WTC11 (cell line): ENCODE results near the gene PPARD. TPM values are rescaled to one million over a fixed set of nuclear protein-coding genes. Genes with fewer than 3 reads are reported as not detected.

Experiments
- ATAC-seq: fragments of 200-7000 bp; cut with Tn5 transposase; 2 replicates; pipeline ENCODE4 v1.10.0; 2021; ENCODE audit warnings: mild to moderate bottlenecking, moderate library complexity
- CTCF ChIA-PET: fragments of 300-600 bp; sonication (Branson Sonifier 250); formaldehyde crosslinking; loops from one replicate; lab custom pipeline; 2021; ENCODE audit warnings: antibody characterized with exemption; lab: Charles Lee
- POLR2A ChIA-PET: fragments of 350-600 bp; sonication (Branson Sonifier 250); formaldehyde crosslinking; loops from one replicate; lab custom pipeline; 2021; ENCODE audit warnings: antibody characterized with exemption; lab: Charles Lee
- DNase-seq: peaks from one replicate; pipeline ENCODE4 v3.0.0; 2021; ENCODE audit warnings: low spot score
- H3K27ac Mint-ChIP-seq: 2 replicates; pipeline ENCODE4 v1.8.0; 2021; ENCODE audit warnings: mixed read lengths
- H3K27me3 Mint-ChIP-seq: 2 replicates; pipeline ENCODE4 v1.8.0; 2021; ENCODE audit warnings: low read depth, mild to moderate bottlenecking, moderate library complexity, mixed read lengths
- H3K36me3 Mint-ChIP-seq: 2 replicates; pipeline ENCODE4 v1.8.0; 2021; ENCODE audit warnings: mixed read lengths
- H3K4me1 Mint-ChIP-seq: 2 replicates; pipeline ENCODE4 v1.8.0; 2022; ENCODE audit warnings: mixed read lengths
- H3K4me3 Mint-ChIP-seq: 2 replicates; pipeline ENCODE4 v1.8.0; 2021; ENCODE audit warnings: mild to moderate bottlenecking, moderate library complexity, mixed read lengths
- H3K9me3 Mint-ChIP-seq: 2 replicates; pipeline ENCODE4 v1.8.0; 2021; ENCODE audit warnings: mixed read lengths
- ATF1 ChIP-seq: sonication (generic); formaldehyde crosslinking; IDR thresholded peaks from 2 replicates; pipeline ENCODE4 v1.8.1; 2023; ENCODE audit warnings: mild to moderate bottlenecking, moderate library complexity, missing genetic modification reagents
- CREM ChIP-seq: sonication (generic); formaldehyde crosslinking; IDR thresholded peaks from 2 replicates; pipeline ENCODE4 v1.8.1; 2022; ENCODE audit warnings: mild to moderate bottlenecking, missing genetic modification reagents, moderate library complexity
- ELF4 ChIP-seq: sonication (generic); formaldehyde crosslinking; IDR thresholded peaks from 2 replicates; pipeline ENCODE4 v1.8.1; 2022; ENCODE audit warnings: low read depth, mild to moderate bottlenecking, moderate library complexity, missing genetic modification reagents
- ESRRA ChIP-seq: sonication (generic); formaldehyde crosslinking; IDR thresholded peaks from 2 replicates; pipeline ENCODE4 v1.8.1; 2022; ENCODE audit warnings: mild to moderate bottlenecking, missing genetic modification reagents, borderline replicate concordance
- FOXK1 ChIP-seq: sonication (generic); formaldehyde crosslinking; IDR thresholded peaks from 2 replicates; pipeline ENCODE4 v1.8.0; 2022; ENCODE audit warnings: mild to moderate bottlenecking, moderate library complexity, missing genetic modification reagents
- GABPB1 ChIP-seq: sonication (generic); formaldehyde crosslinking; IDR thresholded peaks from 2 replicates; pipeline ENCODE4 v1.8.1; 2023; ENCODE audit warnings: mild to moderate bottlenecking, missing genetic modification reagents
- GRHL2 ChIP-seq: fragments of 250-450 bp; sonication (Bioruptor Pico); IDR thresholded peaks from 2 replicates; pipeline ENCODE4 v1.8.0; 2022; ENCODE audit warnings: mild to moderate bottlenecking, moderate library complexity; ENCODE audit not compliant: insufficient replicate concordance, severe bottlenecking
- JUN ChIP-seq: sonication (generic); formaldehyde crosslinking; IDR thresholded peaks from 2 replicates; pipeline ENCODE4 v1.8.0; 2023; ENCODE audit warnings: mild to moderate bottlenecking, missing genetic modification reagents
- NR1H2 ChIP-seq: sonication (generic); formaldehyde crosslinking; IDR thresholded peaks from 2 replicates; pipeline ENCODE4 v1.9.0; 2021; ENCODE audit warnings: mild to moderate bottlenecking, moderate library complexity, missing genetic modification reagents
- OVOL2 ChIP-seq: fragments of 250-450 bp; sonication (Bioruptor Pico); IDR thresholded peaks from 2 replicates; pipeline ENCODE4 v1.9.0; 2021; ENCODE audit warnings: mild to moderate bottlenecking, borderline replicate concordance
- SOX15 ChIP-seq: fragments of 250-450 bp; sonication (Bioruptor Pico); IDR thresholded peaks from 2 replicates; pipeline ENCODE4 v1.9.0; 2021; ENCODE audit warnings: mild to moderate bottlenecking
- TEAD1 ChIP-seq: sonication (generic); formaldehyde crosslinking; IDR thresholded peaks from 2 replicates; pipeline ENCODE4 v1.8.0; 2022; ENCODE audit warnings: mild to moderate bottlenecking, missing genetic modification reagents
- TP53 ChIP-seq: sonication (generic); formaldehyde crosslinking; IDR thresholded peaks from 2 replicates; pipeline ENCODE4 v1.8.1; 2023; ENCODE audit warnings: mild to moderate bottlenecking, missing genetic modification reagents
- ZNF232 ChIP-seq: sonication (generic); formaldehyde crosslinking; IDR thresholded peaks from 2 replicates; pipeline ENCODE4 v1.8.0; 2022; ENCODE audit warnings: mild to moderate bottlenecking, missing genetic modification reagents
- ZNF317 ChIP-seq: sonication (generic); formaldehyde crosslinking; IDR thresholded peaks from 2 replicates; pipeline ENCODE4 v1.8.1; 2023; ENCODE audit warnings: low read depth, mild to moderate bottlenecking, moderate library complexity, missing genetic modification reagents, borderline replicate concordance
- total RNA-seq: library from RNA; stranded (reverse); gene quantifications from 3 replicates; pipeline ENCODE4 v1.2.3, GENCODE V29; 2021
- TF ChIP-seq, protein P1 (sequence below): fragments of 250-450 bp; sonication (Bioruptor Pico); IDR thresholded peaks from 2 replicates; pipeline ENCODE4 v1.8.0; 2021; ENCODE audit warnings: mild to moderate bottlenecking
- TF ChIP-seq, protein P2 (sequence below): sonication (generic); formaldehyde crosslinking; IDR thresholded peaks from 2 replicates; pipeline ENCODE4 v1.8.0; 2022; ENCODE audit warnings: mild to moderate bottlenecking, missing genetic modification reagents
- TF ChIP-seq, protein P3 (sequence below): fragments of 200-600 bp; IDR thresholded peaks from 2 replicates; pipeline ENCODE4 v1.8.0; 2022; ENCODE audit warnings: antibody characterized with exemption
- TF ChIP-seq, protein P4 (sequence below): sonication (generic); formaldehyde crosslinking; IDR thresholded peaks from 2 replicates; pipeline ENCODE4 v1.8.1; 2023; ENCODE audit warnings: mild to moderate bottlenecking, moderate library complexity, missing genetic modification reagents
- TF ChIP-seq, protein P5 (sequence below): sonication (generic); formaldehyde crosslinking; IDR thresholded peaks from 2 replicates; pipeline ENCODE4 v1.8.0; 2023; ENCODE audit warnings: mild to moderate bottlenecking, missing genetic modification reagents
- TF ChIP-seq, protein P6 (sequence below): fragments of 250-450 bp; sonication (Bioruptor Pico); conservative IDR thresholded peaks from 2 replicates; pipeline ENCODE4 v1.9.0; 2021; ENCODE audit warnings: mild to moderate bottlenecking
- TF ChIP-seq, protein P7 (sequence below): fragments of 250-450 bp; sonication (Bioruptor Pico); IDR thresholded peaks from 2 replicates; pipeline ENCODE4 v2.1.2; 2022; ENCODE audit warnings: mild to moderate bottlenecking, moderate library complexity

Gene PPARD
- total RNA-seq, 1 experiment from 2014 or later, result 14.7 TPM

DNA sequence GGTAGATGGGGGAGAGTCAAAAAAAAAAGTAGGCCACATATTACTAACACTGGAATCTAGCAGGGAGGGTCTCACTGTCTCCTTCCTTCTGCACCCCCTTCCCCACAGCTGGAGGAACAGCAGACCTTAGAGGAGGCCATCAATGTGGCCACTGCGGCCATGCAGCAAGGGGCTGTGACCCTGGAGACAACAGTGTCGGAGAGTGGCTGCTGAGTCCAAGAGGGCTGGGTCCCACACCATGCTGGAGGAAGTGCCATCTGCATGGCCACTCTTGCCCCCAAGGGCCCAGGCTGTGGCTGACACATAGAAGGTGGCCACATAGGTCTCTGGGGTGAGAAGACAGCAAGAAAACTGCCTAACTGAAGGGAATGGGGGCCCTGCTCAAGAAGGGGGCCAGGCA is 47.3 kb upstream of the PPARD start:
- DNase-seq (no peak), ATAC-seq (no peak)
- H3K36me3 Mint-ChIP-seq, result peaks cover 11% of the 10 kb centered on the region
- TF ChIP-seq, protein P1, sequence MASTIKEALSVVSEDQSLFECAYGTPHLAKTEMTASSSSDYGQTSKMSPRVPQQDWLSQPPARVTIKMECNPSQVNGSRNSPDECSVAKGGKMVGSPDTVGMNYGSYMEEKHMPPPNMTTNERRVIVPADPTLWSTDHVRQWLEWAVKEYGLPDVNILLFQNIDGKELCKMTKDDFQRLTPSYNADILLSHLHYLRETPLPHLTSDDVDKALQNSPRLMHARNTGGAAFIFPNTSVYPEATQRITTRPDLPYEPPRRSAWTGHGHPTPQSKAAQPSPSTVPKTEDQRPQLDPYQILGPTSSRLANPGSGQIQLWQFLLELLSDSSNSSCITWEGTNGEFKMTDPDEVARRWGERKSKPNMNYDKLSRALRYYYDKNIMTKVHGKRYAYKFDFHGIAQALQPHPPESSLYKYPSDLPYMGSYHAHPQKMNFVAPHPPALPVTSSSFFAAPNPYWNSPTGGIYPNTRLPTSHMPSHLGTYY (CRISPR knock-in tag), result no peak
- TF ChIP-seq NR1H2 (CRISPR knock-in tag), result no peak
- TF ChIP-seq GRHL2 (CRISPR knock-in tag), result no peak
- TF ChIP-seq ELF4 (CRISPR knock-in tag), result no peak
- no peak for TF ChIP-seq ZNF232 (CRISPR knock-in tag)
- TF ChIP-seq TEAD1, result no peak
- peaks cover 28% of the 10 kb centered on the region for H3K4me1 Mint-ChIP-seq
- ChIA-PET CTCF (interaction anchor here (0.6 to 4.3 kb wide), 5 partner anchors 33 to 1775 kb away, joined by 3 to 24 read pairs (median 17); partner anchors contain the start of genes FANCE and RPL10A), POLR2A (no interaction called here)
- 0 out of 2 replicates have a peak, but pooled peaks cover 4% of the 10 kb centered on the region for H3K27me3 Mint-ChIP-seq
- no peaks in the 10 kb centered on the region for H3K9me3 Mint-ChIP-seq
- H3K27ac Mint-ChIP-seq, result no peak overlapping the region
- no peak overlapping the region for H3K4me3 Mint-ChIP-seq

DNA sequence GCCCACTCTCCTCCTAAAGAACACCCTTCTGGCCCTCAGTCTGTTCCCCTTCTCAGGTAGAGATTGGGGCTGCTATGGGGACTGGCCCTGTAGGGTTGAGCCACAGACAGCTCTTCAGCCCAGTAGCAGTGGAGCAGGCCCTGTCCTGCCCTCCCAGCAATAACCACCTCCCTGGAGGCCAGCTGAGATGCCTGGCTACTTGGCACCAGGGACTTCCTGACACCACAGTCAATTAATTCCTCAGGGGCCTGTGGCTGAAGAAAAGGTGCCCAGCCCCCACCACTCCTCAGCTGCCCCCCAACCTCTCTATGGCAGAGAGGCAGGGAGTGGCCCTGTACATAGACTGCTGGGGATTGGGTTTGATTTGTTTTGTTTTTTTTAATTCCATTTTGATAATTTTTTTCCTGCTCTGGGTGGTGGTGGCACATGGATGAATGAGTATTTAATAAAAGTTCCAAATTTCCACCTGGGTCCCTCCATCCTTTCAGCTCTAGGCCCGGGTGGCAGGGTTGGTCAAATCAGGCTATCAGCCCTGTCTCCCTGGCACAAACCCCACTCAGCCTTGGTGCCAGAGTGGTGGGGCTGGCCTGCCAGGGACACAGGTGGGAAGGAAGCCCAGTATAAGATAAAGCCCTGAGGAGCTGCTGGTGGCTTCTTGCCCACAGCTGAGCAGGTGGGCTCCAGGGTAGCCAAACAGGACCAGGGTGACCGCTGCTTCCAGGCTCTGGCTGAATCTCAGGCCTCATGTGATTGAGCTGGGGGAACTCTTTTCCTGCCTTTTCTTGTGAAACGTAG is 46.6 kb upstream of the PPARD start:
- H3K36me3 Mint-ChIP-seq, result peaks cover 11% of the 10 kb centered on the region
- CTCF ChIA-PET, result interaction anchor here (0.5 to 4.3 kb wide), 13 partner anchors 17 to 1776 kb away, joined by 3 to 35 read pairs (median 7); partner anchors contain the start of genes FANCE, PPARD and RPL10A
- peaks cover 29% of the 10 kb centered on the region for H3K4me1 Mint-ChIP-seq
- H3K4me3 Mint-ChIP-seq, result no peak overlapping the region
- ATAC-seq, result no peak
- no peak for DNase-seq
- no peak overlapping the region for H3K27ac Mint-ChIP-seq
- H3K9me3 Mint-ChIP-seq, result no peaks in the 10 kb centered on the region
- 0 out of 2 replicates have a peak, but pooled peaks cover 4% of the 10 kb centered on the region for H3K27me3 Mint-ChIP-seq
- POLR2A ChIA-PET, result interaction anchor here (1.3 kb wide), 1 partner anchor 23 kb away, joined by 5 read pairs; no protein-coding TSS in a partner anchor
- TF ChIP-seq CREM (no peak), GABPB1 (CRISPR knock-in tag) (no peak), SOX15 (CRISPR knock-in tag) (no peak), ZNF317 (CRISPR knock-in tag) (no peak), OVOL2 (CRISPR knock-in tag) (no peak), TP53 (CRISPR knock-in tag) (no peak), JUN (CRISPR knock-in tag) (no peak), ATF1 (CRISPR knock-in tag) (no peak), ESRRA (CRISPR knock-in tag) (no peak), FOXK1 (CRISPR knock-in tag) (no peak)
- TF ChIP-seq, protein P2, sequence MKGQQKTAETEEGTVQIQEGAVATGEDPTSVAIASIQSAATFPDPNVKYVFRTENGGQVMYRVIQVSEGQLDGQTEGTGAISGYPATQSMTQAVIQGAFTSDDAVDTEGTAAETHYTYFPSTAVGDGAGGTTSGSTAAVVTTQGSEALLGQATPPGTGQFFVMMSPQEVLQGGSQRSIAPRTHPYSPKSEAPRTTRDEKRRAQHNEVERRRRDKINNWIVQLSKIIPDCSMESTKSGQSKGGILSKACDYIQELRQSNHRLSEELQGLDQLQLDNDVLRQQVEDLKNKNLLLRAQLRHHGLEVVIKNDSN (CRISPR knock-in tag), result no peak
- TF ChIP-seq, protein P3, sequence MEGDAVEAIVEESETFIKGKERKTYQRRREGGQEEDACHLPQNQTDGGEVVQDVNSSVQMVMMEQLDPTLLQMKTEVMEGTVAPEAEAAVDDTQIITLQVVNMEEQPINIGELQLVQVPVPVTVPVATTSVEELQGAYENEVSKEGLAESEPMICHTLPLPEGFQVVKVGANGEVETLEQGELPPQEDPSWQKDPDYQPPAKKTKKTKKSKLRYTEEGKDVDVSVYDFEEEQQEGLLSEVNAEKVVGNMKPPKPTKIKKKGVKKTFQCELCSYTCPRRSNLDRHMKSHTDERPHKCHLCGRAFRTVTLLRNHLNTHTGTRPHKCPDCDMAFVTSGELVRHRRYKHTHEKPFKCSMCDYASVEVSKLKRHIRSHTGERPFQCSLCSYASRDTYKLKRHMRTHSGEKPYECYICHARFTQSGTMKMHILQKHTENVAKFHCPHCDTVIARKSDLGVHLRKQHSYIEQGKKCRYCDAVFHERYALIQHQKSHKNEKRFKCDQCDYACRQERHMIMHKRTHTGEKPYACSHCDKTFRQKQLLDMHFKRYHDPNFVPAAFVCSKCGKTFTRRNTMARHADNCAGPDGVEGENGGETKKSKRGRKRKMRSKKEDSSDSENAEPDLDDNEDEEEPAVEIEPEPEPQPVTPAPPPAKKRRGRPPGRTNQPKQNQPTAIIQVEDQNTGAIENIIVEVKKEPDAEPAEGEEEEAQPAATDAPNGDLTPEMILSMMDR, result no peak
- TF ChIP-seq, protein P4, sequence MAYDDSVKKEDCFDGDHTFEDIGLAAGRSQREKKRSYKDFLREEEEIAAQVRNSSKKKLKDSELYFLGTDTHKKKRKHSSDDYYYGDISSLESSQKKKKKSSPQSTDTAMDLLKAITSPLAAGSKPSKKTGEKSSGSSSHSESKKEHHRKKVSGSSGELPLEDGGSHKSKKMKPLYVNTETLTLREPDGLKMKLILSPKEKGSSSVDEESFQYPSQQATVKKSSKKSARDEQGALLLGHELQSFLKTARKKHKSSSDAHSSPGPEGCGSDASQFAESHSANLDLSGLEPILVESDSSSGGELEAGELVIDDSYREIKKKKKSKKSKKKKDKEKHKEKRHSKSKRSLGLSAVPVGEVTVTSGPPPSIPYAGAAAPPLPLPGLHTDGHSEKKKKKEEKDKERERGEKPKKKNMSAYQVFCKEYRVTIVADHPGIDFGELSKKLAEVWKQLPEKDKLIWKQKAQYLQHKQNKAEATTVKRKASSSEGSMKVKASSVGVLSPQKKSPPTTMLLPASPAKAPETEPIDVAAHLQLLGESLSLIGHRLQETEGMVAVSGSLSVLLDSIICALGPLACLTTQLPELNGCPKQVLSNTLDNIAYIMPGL (CRISPR knock-in tag), result no peak
- TF ChIP-seq, protein P5, sequence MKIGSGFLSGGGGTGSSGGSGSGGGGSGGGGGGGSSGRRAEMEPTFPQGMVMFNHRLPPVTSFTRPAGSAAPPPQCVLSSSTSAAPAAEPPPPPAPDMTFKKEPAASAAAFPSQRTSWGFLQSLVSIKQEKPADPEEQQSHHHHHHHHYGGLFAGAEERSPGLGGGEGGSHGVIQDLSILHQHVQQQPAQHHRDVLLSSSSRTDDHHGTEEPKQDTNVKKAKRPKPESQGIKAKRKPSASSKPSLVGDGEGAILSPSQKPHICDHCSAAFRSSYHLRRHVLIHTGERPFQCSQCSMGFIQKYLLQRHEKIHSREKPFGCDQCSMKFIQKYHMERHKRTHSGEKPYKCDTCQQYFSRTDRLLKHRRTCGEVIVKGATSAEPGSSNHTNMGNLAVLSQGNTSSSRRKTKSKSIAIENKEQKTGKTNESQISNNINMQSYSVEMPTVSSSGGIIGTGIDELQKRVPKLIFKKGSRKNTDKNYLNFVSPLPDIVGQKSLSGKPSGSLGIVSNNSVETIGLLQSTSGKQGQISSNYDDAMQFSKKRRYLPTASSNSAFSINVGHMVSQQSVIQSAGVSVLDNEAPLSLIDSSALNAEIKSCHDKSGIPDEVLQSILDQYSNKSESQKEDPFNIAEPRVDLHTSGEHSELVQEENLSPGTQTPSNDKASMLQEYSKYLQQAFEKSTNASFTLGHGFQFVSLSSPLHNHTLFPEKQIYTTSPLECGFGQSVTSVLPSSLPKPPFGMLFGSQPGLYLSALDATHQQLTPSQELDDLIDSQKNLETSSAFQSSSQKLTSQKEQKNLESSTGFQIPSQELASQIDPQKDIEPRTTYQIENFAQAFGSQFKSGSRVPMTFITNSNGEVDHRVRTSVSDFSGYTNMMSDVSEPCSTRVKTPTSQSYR (CRISPR knock-in tag), result no peak
- TF ChIP-seq, protein P6, sequence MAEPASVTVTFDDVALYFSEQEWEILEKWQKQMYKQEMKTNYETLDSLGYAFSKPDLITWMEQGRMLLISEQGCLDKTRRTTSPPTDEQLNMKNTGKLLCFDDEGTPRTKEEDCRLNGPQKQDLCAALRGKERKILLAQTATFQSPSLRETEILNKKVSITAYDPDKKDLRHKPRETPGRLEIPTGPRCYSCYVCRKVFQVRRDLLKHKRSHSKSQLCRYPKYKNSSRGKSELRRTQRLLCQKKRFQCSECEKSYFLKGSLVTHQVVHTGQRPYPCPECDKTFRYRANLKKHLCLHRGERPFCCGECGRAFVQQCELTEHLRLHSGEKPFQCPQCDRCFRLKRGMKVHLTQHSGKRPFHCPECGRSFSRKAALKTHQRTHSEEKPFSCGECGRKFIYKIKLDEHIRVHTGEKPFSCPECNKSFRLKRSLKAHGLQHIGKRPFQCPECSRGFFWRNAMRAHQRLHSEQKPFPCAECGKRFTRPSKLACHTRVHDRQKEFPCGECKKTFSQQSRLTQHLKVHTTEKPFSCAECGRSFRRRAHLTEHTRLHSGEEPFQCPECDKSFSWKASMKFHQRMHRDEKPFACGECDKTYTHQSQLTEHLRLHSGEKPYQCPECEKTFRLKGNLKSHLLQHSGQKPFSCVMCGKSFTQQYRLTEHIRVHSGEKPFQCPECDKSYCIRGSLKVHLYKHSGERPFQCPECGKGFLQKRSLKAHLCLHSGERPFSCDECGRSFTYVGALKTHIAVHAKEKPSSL, result no peak
- TF ChIP-seq, protein P7, sequence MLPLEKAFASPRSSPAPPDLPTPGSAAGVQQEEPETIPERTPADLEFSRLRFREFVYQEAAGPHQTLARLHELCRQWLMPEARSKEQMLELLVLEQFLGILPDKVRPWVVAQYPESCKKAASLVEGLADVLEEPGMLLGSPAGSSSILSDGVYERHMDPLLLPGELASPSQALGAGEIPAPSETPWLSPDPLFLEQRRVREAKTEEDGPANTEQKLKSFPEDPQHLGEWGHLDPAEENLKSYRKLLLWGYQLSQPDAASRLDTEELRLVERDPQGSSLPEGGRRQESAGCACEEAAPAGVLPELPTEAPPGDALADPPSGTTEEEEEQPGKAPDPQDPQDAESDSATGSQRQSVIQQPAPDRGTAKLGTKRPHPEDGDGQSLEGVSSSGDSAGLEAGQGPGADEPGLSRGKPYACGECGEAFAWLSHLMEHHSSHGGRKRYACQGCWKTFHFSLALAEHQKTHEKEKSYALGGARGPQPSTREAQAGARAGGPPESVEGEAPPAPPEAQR (CRISPR knock-in tag), result no peak
